Astrocyte of the spinal cord (primary cell): ENCODE data around the gene FLVCR2.

ENCODE experiments used
- DNase-seq: peaks from one replicate; pipeline ENCODE4 v3.0.0; 2011; ENCODE audit warnings: low read depth, low spot score
- H3K4me3 ChIP-seq: 2 replicates; pipeline ENCODE4 v1.5.1; 2011; ENCODE audit warnings: low read depth, mild to moderate bottlenecking, low read length, moderate library complexity
- in situ Hi-C: cut with HindIII; loops from 2 replicates; pipeline ENCODE4 v1.10.0; 2017; ENCODE audit warnings: low sequenced_read_pairs
- TF ChIP-seq, protein P1 (sequence below): IDR thresholded peaks from 2 replicates; pipeline ENCODE4 v1.5.1; 2012; ENCODE audit warnings: low read depth, mild to moderate bottlenecking, low read length, inconsistent platforms

Gene FLVCR2

DNA sequence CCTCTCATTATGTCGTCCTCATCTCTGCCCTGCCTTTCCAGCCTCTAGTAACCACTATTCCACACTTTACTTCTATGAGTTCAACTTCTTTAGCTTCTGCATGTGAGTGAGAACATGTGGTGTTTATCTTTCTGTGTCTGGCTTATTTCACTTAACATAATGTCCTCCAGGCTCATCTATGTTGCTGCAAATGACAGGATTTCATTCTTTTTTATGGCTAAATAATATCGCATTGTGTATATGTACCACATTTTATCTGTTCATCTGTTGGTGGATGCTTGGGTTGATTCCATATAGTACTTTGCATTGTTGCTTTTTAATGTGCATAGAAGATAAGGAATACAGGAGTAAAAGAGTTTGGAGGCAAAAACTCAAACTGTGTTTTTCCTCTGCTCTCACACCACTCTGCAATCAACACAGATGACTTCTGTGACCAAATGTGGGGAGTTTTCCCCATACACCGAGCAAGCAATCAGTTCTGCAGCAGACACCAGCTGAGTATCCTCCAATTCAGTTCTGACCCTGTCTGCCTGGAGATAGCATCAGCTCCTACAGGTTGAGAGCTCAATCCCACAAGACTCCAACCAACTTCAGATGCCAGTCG, 24.6 kb upstream of the FLVCR2 start:
- in situ Hi-C loops: no loop called here
- TF ChIP-seq, protein P1, sequence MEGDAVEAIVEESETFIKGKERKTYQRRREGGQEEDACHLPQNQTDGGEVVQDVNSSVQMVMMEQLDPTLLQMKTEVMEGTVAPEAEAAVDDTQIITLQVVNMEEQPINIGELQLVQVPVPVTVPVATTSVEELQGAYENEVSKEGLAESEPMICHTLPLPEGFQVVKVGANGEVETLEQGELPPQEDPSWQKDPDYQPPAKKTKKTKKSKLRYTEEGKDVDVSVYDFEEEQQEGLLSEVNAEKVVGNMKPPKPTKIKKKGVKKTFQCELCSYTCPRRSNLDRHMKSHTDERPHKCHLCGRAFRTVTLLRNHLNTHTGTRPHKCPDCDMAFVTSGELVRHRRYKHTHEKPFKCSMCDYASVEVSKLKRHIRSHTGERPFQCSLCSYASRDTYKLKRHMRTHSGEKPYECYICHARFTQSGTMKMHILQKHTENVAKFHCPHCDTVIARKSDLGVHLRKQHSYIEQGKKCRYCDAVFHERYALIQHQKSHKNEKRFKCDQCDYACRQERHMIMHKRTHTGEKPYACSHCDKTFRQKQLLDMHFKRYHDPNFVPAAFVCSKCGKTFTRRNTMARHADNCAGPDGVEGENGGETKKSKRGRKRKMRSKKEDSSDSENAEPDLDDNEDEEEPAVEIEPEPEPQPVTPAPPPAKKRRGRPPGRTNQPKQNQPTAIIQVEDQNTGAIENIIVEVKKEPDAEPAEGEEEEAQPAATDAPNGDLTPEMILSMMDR: no peak

DNA sequence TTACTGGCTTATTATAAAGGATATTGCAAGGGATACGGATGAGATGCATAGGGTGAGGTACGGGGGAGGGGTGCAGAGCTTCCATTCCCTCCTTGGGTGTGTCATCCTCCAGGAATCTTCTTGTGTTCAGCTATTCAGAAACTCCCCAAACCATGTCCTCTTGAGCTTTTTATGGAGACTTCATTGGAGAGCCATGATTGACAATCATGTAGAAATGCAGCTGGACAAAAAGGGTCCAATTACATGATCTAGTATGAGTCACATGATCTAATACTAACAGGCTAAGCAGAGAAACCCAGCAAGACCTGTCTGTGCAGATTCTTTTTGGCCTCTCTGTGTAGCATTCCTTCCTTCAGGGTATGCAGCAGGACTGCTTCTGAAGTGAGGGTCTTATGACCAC, 23.9 kb upstream of the FLVCR2 start:
- H3K4me3 ChIP-seq: no peak overlapping the region
- in situ Hi-C loops: no loop called here
- TF ChIP-seq, protein P1: no peak
- DNase-seq: no peak

More for the DNA sequence above, 24.6 kb upstream of the FLVCR2 start:
- H3K4me3 ChIP-seq: no peak overlapping the region
- no peak for DNase-seq

DNA sequence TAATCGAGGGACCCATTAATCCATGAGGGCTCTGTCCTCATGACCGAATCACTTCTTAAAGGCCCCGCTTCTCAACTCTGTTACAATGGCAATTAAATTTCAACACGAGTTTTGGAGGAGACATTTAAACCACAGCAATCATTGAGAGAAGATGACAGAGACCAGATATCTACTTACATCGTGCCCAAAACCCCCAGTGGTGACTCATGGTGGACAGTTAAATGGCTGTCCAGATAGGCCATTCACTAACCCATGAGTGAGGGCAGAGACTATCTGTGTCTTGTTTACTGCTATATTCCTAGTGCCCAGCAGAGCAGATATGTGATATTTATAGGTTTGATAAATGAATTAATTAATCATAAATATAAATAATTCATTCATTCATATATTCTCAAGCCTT, 20.0 kb upstream of the FLVCR2 start:
- DNase-seq: no peak
- no peak overlapping the region for H3K4me3 ChIP-seq
- in situ Hi-C loops: no loop called here
- TF ChIP-seq, protein P1: no peak

DNA sequence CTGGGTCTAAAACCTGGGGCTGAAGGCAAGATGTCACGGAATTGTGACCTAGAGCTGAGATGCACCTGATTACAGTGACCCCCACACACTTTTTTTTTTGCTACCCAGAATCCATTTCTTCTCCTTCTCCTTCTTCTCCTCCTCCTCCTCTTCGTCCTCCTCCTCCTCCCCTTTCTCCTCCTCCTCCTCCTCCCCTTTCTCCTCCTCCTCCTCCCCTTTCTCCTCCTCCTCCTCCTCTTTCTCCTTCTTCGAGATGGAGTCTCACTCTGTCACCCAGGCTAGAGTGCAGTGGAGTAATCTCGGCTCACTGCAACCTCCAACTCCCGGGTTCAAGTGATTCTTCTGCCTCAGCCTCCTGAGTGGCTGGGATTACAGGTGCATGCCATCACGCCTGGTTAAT, 19.4 kb upstream of the FLVCR2 start:
- no peak for DNase-seq
- in situ Hi-C loops: no loop called here
- TF ChIP-seq, protein P1: no peak
- no peak overlapping the region for H3K4me3 ChIP-seq

DNA sequence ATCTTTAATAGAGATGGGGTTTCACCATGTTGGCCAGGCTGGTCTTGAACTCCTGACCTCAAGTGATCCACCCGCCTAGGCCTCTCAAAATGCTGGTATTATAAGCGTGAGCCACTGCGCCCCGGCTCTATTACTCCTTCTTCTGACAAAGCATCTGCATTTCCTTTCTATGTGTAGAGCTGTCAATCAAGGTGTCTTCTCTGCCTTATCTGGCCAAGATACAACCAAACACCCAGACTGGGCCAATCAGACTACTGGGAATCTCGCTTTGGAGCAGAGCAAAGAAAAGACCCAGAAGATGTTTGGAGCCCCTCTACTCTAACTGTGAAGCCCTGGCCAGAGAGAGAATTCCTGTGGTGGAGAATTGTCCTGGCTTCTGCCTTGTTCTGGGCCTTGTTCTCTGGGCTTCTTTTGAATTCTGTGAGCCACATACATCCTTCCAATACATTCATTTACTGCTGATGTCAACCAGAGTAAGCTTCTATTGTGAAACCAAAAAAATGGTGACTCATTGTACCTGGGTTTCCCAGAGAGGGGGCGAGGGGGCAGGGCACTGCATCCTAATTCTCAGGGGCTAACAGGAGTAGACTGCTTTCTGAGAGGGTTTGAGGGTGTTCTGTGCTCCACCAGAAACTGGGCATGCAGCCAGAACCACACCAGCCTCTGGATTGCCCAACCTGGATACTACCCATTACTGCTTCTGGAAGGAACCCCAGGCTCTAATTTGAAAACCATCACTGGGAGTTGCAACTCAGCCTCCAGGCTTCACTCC, 18.8 kb upstream of the FLVCR2 start:
- in situ Hi-C loops: no loop called here
- TF ChIP-seq, protein P1: no peak

DNA sequence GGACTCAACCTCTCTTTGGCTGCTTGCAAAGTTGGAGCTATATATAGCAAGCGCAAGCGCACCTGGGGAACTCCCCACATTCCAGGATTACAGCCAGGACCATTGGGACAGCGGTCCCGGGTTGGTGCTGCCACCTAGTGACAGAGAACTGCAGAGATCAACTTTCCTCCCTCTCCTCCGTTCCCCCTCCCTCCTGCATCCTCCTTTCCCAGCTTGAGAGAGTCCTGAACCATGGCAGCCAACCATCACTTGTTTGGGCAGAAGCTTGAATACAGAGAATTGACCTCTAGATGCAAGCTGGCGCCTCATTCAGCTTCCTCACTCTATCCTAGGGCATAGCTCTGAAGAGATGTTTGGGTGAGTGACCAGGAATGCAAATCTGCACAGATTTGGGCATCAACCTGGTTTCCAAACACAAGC, 17.4 kb upstream of the FLVCR2 start:
- DNase-seq: peak; percentile 65
- in situ Hi-C loops: no loop called here
- H3K4me3 ChIP-seq: no peak overlapping the region
- TF ChIP-seq, protein P1: peak; percentile 92

More for the DNA sequence above, 18.8 kb upstream of the FLVCR2 start:
- H3K4me3 ChIP-seq: no peak overlapping the region
- DNase-seq: peak; percentile 28
